ENCODE results near the gene ZNF516. TPM values are rescaled to one million over a fixed set of nuclear protein-coding genes. Genes with fewer than 3 reads are reported as not detected.
A peak's percentile ranks its signal among the peaks of the same experiment; 100 is the strongest.

Gene ZNF516
- total RNA-seq, 2 experiments from 2014 or later = 2.7 to 4.8 TPM

DNA sequence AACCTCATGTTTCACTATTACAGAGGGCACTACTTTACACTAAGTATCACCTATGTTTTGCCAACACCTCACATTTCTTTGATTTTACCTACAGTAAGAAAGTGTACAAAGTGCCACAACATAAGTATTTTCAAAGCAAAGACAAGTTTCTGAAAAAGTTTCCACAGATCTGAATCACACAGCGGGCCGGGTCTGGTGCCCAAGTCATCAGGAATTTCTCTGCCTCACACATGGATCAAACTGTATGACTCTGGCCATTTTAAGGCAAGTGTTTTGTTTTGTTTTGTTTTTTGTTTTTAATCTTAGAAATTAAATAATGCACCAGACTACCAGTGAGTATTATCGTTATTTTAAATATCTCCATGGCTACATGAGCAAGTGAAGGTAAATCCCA is 73.4 kb downstream of the ZNF516 start:
- POLR2A ChIA-PET = no interaction called here
- intact Hi-C loops (cut with micrococcal nuclease) = no loop called here
- Mint-ChIP-seq H3K4me3 (no peak overlapping the region), H3K27ac (no peak overlapping the region), H3K27me3 (peaks cover 8% of the 10 kb centered on the region), H3K9me3 (no peaks in the 10 kb centered on the region), H3K4me1 (ENCODE audit: low read depth) (no peaks in the 10 kb centered on the region), H3K36me3 (no peaks in the 10 kb centered on the region)
- CTCF ChIA-PET = no interaction called here
- no peak for DNase-seq

DNA sequence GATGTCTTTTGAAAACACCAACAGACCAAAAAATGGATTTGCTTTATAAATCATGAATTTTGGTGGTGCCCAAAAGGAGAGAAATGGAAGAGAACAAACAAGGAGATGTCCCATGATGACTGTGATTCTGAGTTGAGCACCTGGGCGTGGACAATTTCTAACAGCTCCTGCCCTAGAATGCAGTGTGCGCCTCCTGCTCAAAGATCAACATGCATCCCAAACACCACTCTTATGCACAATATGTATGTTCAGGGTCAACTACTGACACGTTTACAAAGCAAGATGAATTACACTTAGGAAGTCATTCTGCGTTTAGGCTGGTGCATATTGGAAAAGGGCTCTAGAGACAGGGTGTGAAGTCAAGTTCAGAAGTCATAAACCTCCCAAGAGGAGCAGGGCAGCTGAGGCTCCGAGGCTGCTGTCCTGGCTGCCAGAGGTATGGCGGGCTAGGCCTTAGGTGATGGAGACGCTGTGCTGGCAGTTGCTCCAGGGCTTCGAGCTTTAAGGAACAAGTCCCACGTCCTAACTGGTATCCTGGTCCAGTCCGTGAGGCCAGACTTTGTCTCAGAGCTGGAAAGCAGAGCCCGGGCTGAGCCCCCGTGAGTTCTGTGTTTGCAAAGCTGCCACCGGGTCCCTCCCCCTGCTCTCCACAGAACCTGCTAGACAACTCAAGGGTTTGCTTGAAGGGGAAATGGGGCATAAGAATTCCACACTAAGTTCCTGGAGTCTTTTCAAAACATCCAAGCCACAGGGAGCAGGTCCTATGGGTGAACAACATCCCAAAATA is 74.0 kb downstream of the ZNF516 start:
- intact Hi-C loops (cut with micrococcal nuclease) = no loop called here
- no peak overlapping the region for H3K27ac Mint-ChIP-seq
- H3K4me3 Mint-ChIP-seq = no peak overlapping the region
- peaks cover 6% of the 10 kb centered on the region for H3K27me3 Mint-ChIP-seq
- CTCF ChIA-PET = no interaction called here
- no peaks in the 10 kb centered on the region for H3K36me3 Mint-ChIP-seq
- H3K9me3 Mint-ChIP-seq = no peaks in the 10 kb centered on the region
- H3K4me1 Mint-ChIP-seq (ENCODE audit: low read depth) = no peaks in the 10 kb centered on the region
- no peak for DNase-seq
- POLR2A ChIA-PET = no interaction called here

DNA sequence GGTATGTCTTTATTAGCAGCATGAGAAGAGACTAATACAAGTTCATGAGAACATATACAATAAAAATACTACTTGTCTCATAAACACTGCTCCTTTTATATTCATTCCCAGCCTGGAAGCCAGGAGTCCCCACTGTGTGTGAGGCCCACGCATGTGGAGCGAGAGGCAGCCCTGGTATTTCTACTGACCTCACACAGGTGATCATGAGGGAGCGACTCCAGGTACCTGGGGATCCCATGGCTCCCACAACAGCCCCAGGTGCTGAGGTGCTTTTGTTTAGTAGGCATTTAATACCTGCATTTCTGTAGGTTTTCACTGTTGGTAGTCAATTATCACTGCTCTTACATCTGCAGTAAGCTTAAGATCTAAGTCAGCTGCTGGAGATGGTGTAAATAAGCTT is 75.2 kb downstream of the ZNF516 start:
- DNase-seq = no peak
- Mint-ChIP-seq H3K4me3 (no peak overlapping the region), H3K36me3 (no peaks in the 10 kb centered on the region), H3K27ac (no peak overlapping the region), H3K9me3 (no peaks in the 10 kb centered on the region), H3K4me1 (ENCODE audit: low read depth) (no peaks in the 10 kb centered on the region), H3K27me3 (peaks cover 6% of the 10 kb centered on the region)
- ChIA-PET CTCF (no interaction called here), POLR2A (no interaction called here)
- intact Hi-C loops (cut with micrococcal nuclease) = no loop called here

DNA sequence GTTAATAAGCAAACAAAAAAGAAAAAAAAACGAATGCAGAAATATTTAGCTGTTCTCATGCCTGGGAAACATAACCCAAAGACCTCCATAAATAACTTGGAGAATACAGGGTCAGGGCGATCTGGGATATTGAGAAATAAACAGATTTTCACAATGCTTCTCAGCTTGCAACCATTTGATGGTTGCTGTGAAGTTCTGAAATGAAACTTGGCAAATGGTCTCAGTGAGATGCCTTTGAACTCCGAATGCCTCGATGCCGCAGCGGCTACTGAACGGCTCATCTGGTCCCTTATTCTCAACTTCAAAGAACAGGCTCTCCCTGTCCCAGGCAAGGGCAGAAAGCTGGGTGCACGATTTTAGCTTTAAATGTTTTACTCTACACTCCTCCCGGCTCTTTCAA is 78.1 kb downstream of the ZNF516 start:
- H3K36me3 Mint-ChIP-seq = no peaks in the 10 kb centered on the region
- intact Hi-C loops (cut with micrococcal nuclease) = no loop called here
- H3K27ac Mint-ChIP-seq = no peak overlapping the region
- ChIA-PET POLR2A (no interaction called here), CTCF (interaction anchor here (1.5 kb wide), 1 partner anchor 293 kb away, joined by 4 read pairs; no protein-coding TSS in a partner anchor)
- no peaks in the 10 kb centered on the region for H3K4me1 Mint-ChIP-seq (ENCODE audit: low read depth)
- H3K27me3 Mint-ChIP-seq = peaks cover 9% of the 10 kb centered on the region
- H3K9me3 Mint-ChIP-seq = no peaks in the 10 kb centered on the region
- H3K4me3 Mint-ChIP-seq = no peak overlapping the region
- no peak for DNase-seq

DNA sequence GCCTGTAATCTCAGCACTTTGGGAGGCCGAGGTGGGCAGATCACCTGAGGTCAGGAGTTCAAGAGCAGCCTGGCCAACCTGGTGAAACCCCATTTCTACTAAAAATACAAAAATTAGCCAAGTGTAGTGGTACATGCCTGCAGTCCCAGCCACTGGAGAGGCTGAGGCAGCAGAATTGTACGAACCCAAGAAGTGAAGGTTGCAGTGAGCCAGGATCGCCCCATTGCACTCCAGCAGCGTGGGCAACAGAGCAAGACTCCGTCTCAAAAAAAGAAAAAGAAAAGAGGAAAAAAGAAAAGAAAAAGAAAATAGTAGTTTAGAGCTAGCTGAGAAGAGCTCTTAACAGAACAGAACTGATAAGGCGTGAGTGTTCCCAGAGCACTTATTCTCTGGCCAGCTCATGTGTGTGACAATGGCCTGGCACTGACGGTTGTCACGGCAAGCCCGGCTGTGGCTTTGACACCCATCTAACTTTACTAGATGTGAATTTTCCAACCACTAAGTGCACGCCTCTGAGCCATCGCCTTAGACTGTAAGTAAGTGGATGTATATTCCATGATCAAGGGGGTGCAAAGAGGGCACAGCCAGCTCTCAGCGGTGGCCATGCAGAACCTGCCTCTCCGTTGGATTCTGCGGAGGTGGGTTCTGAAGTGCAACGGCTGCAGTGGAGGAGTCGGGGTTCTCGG is 80.0 kb downstream of the ZNF516 start:
- Mint-ChIP-seq H3K27ac (no peak overlapping the region), H3K36me3 (no peaks in the 10 kb centered on the region), H3K4me1 (ENCODE audit: low read depth) (peaks cover 11% of the 10 kb centered on the region), H3K27me3 (peaks cover 10% of the 10 kb centered on the region), H3K4me3 (no peak overlapping the region), H3K9me3 (no peaks in the 10 kb centered on the region)
- intact Hi-C loops (cut with micrococcal nuclease) = loop anchor here (5.0 kb wide), 1 partner anchor 38 kb away; no protein-coding TSS in a partner anchor
- ChIA-PET POLR2A (no interaction called here), CTCF (interaction anchor here (1.6 to 2.2 kb wide), 2 partner anchors 11 to 16 kb away, joined by 3 to 8 read pairs; no protein-coding TSS in a partner anchor)
- DNase-seq = no peak

DNA sequence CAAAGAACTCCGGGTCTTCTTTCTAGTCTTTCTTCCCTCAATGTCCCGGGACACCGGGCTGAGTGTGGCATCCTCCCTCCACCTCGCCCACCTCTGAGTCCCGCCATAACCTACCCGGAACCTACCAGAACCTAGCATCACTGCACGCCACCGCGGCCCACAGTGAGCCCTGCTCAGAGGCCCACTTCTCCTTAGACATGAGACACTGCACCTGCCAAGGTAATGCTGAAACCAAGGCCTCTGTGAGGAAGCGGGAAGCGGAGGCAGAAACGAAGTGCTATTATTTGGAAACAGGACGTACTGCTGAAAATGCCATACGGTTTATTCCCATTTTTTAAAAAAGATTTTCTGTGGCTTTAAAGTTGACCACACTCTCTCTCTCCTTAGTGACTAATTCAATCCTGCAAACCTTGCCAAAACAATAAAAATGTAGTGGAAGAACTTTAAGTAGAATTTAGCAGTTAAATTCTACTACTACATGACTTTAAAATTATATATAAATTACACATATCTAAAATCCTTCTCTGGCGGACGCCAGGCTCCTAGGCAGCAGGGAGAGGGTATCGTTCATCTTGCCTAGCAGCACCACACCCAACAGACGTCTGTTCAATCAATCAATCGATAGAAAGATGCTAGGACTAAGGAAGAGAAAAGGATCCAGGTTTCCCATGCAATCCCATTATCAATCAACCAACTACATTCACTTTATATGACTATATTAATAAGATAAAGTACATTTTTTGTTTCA is 82.0 kb downstream of the ZNF516 start:
- DNase-seq = no peak
- H3K36me3 Mint-ChIP-seq = peaks cover 3% of the 10 kb centered on the region
- CTCF ChIA-PET = no interaction called here
- intact Hi-C loops (cut with micrococcal nuclease) = loop anchor here (5.0 kb wide), 1 partner anchor 36 kb away; no protein-coding TSS in a partner anchor
- peaks cover 13% of the 10 kb centered on the region for H3K4me1 Mint-ChIP-seq (ENCODE audit: low read depth)
- H3K27ac Mint-ChIP-seq = no peak overlapping the region
- H3K9me3 Mint-ChIP-seq = peaks cover 6% of the 10 kb centered on the region
- H3K27me3 Mint-ChIP-seq = peaks cover 12% of the 10 kb centered on the region
- H3K4me3 Mint-ChIP-seq = no peak overlapping the region
- POLR2A ChIA-PET = no interaction called here

DNA sequence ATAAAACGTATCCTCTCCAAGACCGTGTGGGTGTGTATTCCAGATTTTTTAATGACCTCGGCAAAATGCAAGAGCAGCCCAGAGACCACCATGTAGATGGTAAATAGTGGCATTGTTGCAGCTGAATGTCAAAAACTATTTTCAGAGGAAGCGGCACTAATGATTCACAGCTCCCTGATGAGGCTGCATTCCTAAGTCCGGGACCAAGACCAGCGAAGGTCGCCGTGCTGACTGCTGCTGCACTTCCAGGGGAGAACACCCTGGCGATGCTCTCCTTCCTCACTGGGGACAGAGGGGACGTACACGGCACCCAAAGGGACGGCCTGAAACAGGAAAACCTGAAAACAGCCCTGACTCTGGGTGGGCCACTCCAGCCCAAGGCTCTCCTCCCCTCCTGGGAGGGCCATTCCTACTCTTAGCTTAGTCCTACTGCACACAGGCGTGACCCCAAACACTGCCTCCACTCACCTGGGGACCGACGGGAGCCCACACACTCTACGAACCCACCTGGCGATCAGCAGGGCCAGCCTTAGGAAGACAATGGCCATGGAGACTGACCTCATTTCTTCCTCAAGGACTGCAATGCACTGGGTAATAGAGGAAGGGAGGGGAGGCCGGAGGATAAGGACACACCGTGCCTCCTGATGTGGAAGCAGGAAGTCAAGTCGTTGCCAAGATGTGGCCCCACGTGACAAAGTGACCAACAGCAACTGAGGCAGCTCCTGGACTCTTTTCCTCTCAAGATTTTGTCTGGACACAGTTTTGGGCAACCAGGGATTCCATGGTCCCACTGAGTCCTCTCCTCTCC is 82.8 kb downstream of the ZNF516 start:
- ChIA-PET CTCF (no interaction called here), POLR2A (no interaction called here)
- no peak overlapping the region for H3K4me3 Mint-ChIP-seq
- peaks cover 13% of the 10 kb centered on the region for H3K4me1 Mint-ChIP-seq (ENCODE audit: low read depth)
- no peak overlapping the region for H3K27ac Mint-ChIP-seq
- H3K9me3 Mint-ChIP-seq = peaks cover 6% of the 10 kb centered on the region
- H3K27me3 Mint-ChIP-seq = peaks cover 10% of the 10 kb centered on the region
- H3K36me3 Mint-ChIP-seq = peaks cover 3% of the 10 kb centered on the region
- intact Hi-C loops (cut with micrococcal nuclease) = loop anchor here (5.0 kb wide), 1 partner anchor 35 kb away; no protein-coding TSS in a partner anchor
- DNase-seq = no peak

DNA sequence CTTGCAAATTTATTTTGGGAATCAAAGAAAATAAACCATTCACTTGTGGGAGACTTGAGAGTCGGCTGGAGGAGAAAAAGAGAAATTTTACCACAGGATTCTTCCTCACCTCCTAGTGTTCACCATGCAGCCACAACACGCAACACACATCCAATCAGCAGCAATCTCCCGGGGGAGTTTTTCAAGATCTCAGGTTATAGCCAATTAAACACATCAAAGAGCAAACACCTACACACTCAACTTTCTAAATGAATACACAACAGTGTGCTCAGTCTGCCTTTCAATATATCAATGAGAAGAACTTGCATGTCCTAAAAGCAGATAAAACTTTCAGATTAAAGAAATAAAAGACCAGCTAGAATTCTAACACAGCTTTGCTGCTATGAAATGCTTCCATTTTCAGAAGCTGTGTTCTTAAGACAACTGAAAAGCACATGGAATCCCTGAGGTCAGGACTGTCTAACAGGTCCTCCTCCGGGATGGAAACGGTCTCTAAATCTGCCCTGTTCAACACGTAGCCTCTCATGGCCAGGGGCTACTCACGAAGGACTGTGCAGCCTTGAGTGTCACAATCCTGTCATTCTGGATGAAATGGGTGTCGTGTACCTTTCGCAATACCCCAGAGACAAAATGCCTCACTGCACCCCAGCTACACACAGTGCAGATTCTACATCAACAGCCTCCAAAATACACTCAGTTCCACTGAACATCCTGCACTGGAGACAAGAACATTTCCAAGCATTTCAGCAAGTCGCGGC is 84.2 kb downstream of the ZNF516 start:
- H3K27ac Mint-ChIP-seq = no peak overlapping the region
- CTCF ChIA-PET = interaction anchor here (1.3 to 3.7 kb wide), 3 partner anchors 13 to 299 kb away, joined by 3 to 15 read pairs (median 4); no protein-coding TSS in a partner anchor
- peaks cover 13% of the 10 kb centered on the region for H3K4me1 Mint-ChIP-seq (ENCODE audit: low read depth)
- H3K9me3 Mint-ChIP-seq = peaks cover 6% of the 10 kb centered on the region
- peak; percentile 49 for DNase-seq
- POLR2A ChIA-PET = no interaction called here
- intact Hi-C loops (cut with micrococcal nuclease) = loop anchor here (5.0 kb wide), 1 partner anchor 34 kb away; no protein-coding TSS in a partner anchor
- no peak overlapping the region for H3K4me3 Mint-ChIP-seq
- peaks cover 10% of the 10 kb centered on the region for H3K27me3 Mint-ChIP-seq
- peaks cover 3% of the 10 kb centered on the region for H3K36me3 Mint-ChIP-seq

DNA sequence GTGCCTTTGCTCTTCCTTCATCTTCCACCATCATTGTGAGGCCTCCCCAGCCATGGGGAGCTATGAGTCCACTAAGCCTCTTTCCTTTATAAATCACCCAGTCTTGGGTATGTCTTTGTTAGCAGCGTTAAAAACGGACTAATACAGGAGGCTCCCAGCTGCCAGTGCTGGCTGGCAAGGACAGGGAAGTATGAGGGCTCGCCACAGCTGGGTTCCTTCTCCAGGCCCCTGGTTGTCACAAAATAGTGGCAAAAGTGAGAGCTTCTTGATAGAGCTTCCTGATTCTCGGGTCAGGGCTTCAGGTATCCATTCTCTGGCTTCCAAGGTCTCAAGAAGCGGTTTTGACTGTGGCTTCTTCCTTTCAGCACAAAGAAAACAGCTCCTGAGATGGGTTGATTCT is 85.0 kb downstream of the ZNF516 start:
- Mint-ChIP-seq H3K36me3 (peaks cover 3% of the 10 kb centered on the region), H3K4me3 (no peak overlapping the region), H3K27ac (no peak overlapping the region), H3K9me3 (peaks cover 6% of the 10 kb centered on the region), H3K27me3 (peaks cover 10% of the 10 kb centered on the region), H3K4me1 (ENCODE audit: low read depth) (peaks cover 13% of the 10 kb centered on the region)
- intact Hi-C loops (cut with micrococcal nuclease) = loop anchor here (5.0 kb wide), 1 partner anchor 33 kb away; no protein-coding TSS in a partner anchor
- ChIA-PET POLR2A (no interaction called here), CTCF (interaction anchor here (1.7 to 3.7 kb wide), 2 partner anchors 12 to 300 kb away, joined by 4 to 15 read pairs; no protein-coding TSS in a partner anchor)
- no peak for DNase-seq

DNA sequence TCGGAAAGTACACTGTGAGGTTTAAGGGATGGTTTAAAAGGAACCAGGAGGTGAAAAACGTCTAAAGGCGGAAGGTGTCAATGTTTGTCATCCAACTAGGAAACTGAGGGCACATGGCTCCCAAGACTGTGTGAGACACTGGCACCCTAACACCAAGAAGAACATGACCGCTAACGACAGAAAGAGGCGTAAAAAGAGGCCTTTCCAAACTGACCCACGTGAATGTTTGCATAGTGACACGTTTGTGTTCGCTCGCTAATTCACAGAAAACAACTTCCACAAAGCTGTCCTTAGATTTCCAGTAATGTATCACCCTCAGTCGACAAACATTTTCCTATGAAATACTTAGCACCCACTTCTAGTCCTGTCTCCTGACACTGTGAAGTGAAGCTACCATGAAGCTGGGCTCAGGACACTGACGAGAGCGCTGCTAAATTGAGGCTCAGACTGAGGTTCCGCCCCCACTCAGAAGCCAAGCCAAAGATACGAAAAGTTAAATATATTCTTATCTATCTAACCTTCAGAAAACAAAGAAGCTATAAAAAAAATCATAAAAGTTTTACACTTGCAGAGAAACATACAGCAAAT is 86.5 kb downstream of the ZNF516 start:
- no peak for DNase-seq
- Mint-ChIP-seq H3K9me3 (peaks cover 6% of the 10 kb centered on the region), H3K27ac (no peak overlapping the region), H3K27me3 (peaks cover 12% of the 10 kb centered on the region), H3K4me1 (ENCODE audit: low read depth) (peaks cover 13% of the 10 kb centered on the region), H3K4me3 (no peak overlapping the region), H3K36me3 (peaks cover 3% of the 10 kb centered on the region)
- ChIA-PET POLR2A (no interaction called here), CTCF (interaction anchor here (1.3 to 3.7 kb wide), 2 partner anchors 10 to 17 kb away, joined by 6 to 15 read pairs; no protein-coding TSS in a partner anchor)
- intact Hi-C loops (cut with micrococcal nuclease) = no loop called here

DNA sequence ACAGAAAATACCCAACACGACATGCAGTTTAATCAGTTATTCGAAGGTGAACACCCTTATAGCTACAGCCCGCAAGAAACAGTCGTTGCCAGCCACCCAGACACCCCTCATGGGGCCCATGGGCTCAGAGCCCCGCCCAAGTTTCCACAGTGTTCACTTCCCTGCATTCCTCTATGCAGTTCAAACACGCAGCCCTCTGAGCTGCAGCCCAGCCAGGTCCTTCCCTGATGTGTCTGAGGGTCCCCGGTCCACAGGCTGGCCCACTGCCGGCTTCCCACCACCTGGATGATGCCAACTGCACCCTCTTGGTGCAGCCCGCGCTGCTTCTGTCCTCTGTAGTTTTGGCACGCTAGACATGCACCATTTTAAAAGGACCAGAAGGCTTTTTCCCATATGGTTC is 87.4 kb downstream of the ZNF516 start:
- ChIA-PET POLR2A (no interaction called here), CTCF (interaction anchor here (1.3 to 3.7 kb wide), 2 partner anchors 9 to 18 kb away, joined by 6 to 15 read pairs; no protein-coding TSS in a partner anchor)
- Mint-ChIP-seq H3K4me3 (no peak overlapping the region), H3K27me3 (peaks cover 10% of the 10 kb centered on the region), H3K27ac (no peak overlapping the region), H3K9me3 (peaks cover 6% of the 10 kb centered on the region), H3K36me3 (peaks cover 3% of the 10 kb centered on the region), H3K4me1 (ENCODE audit: low read depth) (peaks cover 13% of the 10 kb centered on the region)
- intact Hi-C loops (cut with micrococcal nuclease) = no loop called here
- no peak for DNase-seq
